Neural progenitor cell (in vitro differentiated cells): ENCODE measurements around the gene SPACA6.

Source experiments
- EZH2 ChIP-seq: fragments of 200-600 bp; sonication (generic); IDR thresholded peaks from 2 replicates; pipeline ENCODE4 v1.6.1; 2017; ENCODE audit warnings: antibody characterized with exemption, mild to moderate bottlenecking, moderate library complexity
- EZH2phosphoT487 ChIP-seq: fragments of 200-600 bp; sonication (generic); IDR thresholded peaks from 2 replicates; pipeline ENCODE4 v1.6.1; 2017; ENCODE audit warnings: antibody characterized with exemption
- TF ChIP-seq, protein P1 (sequence below): fragments of 200-600 bp; sonication (generic); IDR thresholded peaks from 2 replicates; pipeline ENCODE4 v1.5.1; 2017; ENCODE audit warnings: antibody characterized with exemption, mild to moderate bottlenecking

GRCh38 chr19:51693260-51693659, at the start of gene SPACA6:
- TF ChIP-seq, protein P1, sequence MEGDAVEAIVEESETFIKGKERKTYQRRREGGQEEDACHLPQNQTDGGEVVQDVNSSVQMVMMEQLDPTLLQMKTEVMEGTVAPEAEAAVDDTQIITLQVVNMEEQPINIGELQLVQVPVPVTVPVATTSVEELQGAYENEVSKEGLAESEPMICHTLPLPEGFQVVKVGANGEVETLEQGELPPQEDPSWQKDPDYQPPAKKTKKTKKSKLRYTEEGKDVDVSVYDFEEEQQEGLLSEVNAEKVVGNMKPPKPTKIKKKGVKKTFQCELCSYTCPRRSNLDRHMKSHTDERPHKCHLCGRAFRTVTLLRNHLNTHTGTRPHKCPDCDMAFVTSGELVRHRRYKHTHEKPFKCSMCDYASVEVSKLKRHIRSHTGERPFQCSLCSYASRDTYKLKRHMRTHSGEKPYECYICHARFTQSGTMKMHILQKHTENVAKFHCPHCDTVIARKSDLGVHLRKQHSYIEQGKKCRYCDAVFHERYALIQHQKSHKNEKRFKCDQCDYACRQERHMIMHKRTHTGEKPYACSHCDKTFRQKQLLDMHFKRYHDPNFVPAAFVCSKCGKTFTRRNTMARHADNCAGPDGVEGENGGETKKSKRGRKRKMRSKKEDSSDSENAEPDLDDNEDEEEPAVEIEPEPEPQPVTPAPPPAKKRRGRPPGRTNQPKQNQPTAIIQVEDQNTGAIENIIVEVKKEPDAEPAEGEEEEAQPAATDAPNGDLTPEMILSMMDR: no peak
- TF ChIP-seq EZH2 (no peak), EZH2phosphoT487 (no peak)
